ENCODE data around the gene DUS3L. TPM values are rescaled to one million over a fixed set of nuclear protein-coding genes. Genes with fewer than 3 reads are reported as not detected.

DUS3L gene
- total and polyA plus RNA-seq, 2 experiments from 2014 or later, result 26.7 to 28.9 TPM

DNA sequence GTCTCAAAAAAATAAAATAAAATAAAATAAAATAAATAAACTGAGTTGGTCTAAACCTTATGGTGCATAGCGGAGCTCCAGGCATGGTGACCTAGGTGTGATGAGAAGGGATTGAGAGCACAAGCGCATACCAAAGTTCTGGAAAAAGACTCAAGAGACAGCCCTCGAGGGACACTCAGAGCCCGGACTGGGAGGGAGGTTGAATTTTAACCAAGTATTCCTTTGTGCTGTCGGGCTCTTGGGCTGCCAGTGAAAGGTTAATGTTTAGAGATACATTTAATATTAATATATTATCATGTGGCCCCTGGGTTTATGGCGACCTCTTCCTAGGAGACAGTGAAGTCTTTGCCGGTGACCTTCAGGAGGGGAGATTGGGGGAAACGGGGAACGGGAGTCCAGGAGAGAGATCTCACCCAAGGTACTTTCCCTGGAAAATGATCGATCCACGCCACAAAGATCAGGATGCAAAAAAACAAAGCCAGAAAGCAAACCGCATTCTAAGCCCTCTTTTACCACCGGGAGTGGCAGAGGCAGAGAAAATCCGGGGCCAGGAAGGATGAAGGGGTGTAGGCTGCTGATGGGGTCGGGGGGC is 46.9 kb upstream of the DUS3L start:
- Histone ChIP-seq H3K79me2 (no peaks in the 10 kb centered on the region), H3K4me3 (no peak overlapping the region), H3K27ac (no peak overlapping the region), H3K36me3 (replicated peaks; ENCODE audit: insufficient read depth, low read depth) (no peaks in the 10 kb centered on the region), H3K27me3 (no peaks in the 10 kb centered on the region), H3K9me3 (ENCODE audit: low read depth) (no peaks in the 10 kb centered on the region), H2AFZ (no peak overlapping the region), H3K4me1 (ENCODE audit: insufficient read depth) (no peaks in the 10 kb centered on the region), H3K4me2 (no peak overlapping the region), H3K9me2 (replicated peaks; ENCODE audit: insufficient read depth) (no peaks in the 10 kb centered on the region), H4K20me1 (ENCODE audit: insufficient read depth, poor library complexity, severe bottlenecking) (no peaks in the 10 kb centered on the region)
- DNase-seq (ENCODE audit: low spot score), result no peak
- 66% methylated on average over 15 of the region's 15 CpGs for WGBS (ENCODE audit: low lambda C conversion rate, missing lambda C conversion rate)
- TF ChIP-seq EZH2 (IDR thresholded peaks at IDR 0.05; ENCODE audit: borderline replicate concordance) (no peak), EZH2phosphoT487 (IDR thresholded peaks at IDR 0.05; ENCODE audit: low read depth, severe bottlenecking, unreplicated experiment) (no peak)
- TF ChIP-seq, protein P1, sequence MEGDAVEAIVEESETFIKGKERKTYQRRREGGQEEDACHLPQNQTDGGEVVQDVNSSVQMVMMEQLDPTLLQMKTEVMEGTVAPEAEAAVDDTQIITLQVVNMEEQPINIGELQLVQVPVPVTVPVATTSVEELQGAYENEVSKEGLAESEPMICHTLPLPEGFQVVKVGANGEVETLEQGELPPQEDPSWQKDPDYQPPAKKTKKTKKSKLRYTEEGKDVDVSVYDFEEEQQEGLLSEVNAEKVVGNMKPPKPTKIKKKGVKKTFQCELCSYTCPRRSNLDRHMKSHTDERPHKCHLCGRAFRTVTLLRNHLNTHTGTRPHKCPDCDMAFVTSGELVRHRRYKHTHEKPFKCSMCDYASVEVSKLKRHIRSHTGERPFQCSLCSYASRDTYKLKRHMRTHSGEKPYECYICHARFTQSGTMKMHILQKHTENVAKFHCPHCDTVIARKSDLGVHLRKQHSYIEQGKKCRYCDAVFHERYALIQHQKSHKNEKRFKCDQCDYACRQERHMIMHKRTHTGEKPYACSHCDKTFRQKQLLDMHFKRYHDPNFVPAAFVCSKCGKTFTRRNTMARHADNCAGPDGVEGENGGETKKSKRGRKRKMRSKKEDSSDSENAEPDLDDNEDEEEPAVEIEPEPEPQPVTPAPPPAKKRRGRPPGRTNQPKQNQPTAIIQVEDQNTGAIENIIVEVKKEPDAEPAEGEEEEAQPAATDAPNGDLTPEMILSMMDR (IDR thresholded peaks at IDR 0.05; ENCODE audit: poor library complexity), result no peak

DNA sequence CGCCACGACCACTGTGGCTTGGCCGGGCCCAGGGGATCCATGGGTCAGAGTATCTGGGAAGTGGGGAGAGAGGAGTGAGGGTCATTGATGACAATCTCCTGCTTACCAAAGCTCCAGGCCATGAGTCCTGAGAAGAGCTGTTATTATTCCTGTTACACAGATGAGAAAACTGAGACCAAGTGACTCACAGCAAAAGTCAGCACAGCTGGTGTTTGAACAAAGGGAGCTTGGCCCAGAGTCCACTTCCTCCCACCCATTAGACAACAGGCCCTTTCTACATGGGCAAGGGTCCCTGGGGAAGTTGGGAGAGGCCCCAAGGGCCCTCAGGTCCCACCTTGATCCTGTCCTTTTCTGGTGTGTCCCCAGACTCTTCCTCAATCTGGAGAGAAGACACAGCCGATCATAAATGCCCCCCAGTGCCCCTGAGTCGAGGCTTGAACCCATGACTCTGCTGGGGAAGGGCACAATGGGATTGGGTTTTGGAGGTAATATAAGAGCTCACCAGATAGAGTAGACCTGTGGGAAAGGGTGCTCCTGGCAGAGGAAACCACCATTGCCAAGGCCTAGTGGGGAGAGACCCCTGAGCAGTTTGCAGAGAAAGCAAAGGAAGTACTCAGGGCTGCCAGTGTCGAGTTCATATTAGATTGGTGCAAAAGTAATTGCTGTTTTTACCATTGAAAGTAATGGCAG is 41.7 kb upstream of the DUS3L start:
- H3K9me2 ChIP-seq (replicated peaks; ENCODE audit: insufficient read depth), result no peaks in the 10 kb centered on the region
- peaks cover 16% of the 10 kb centered on the region for H3K4me1 ChIP-seq (ENCODE audit: insufficient read depth)
- WGBS (ENCODE audit: low lambda C conversion rate, missing lambda C conversion rate), result 95% methylated on average over 6 of the region's 6 CpGs
- H3K36me3 ChIP-seq (replicated peaks; ENCODE audit: insufficient read depth, low read depth), result no peaks in the 10 kb centered on the region
- no peak for DNase-seq (ENCODE audit: low spot score)
- H2AFZ ChIP-seq, result no peak overlapping the region
- H3K27ac ChIP-seq, result no peak overlapping the region
- TF ChIP-seq, protein P1 (IDR thresholded peaks at IDR 0.05; ENCODE audit: poor library complexity), result no peak
- TF ChIP-seq EZH2phosphoT487 (IDR thresholded peaks at IDR 0.05; ENCODE audit: low read depth, severe bottlenecking, unreplicated experiment), result no peak
- TF ChIP-seq EZH2 (IDR thresholded peaks at IDR 0.05; ENCODE audit: borderline replicate concordance), result no peak
- H3K4me2 ChIP-seq, result no peak overlapping the region
- no peaks in the 10 kb centered on the region for H3K9me3 ChIP-seq (ENCODE audit: low read depth)
- H3K27me3 ChIP-seq, result no peaks in the 10 kb centered on the region
- H3K79me2 ChIP-seq, result no peaks in the 10 kb centered on the region
- H3K4me3 ChIP-seq, result no peak overlapping the region
- H4K20me1 ChIP-seq (ENCODE audit: insufficient read depth, poor library complexity, severe bottlenecking), result no peaks in the 10 kb centered on the region

DNA sequence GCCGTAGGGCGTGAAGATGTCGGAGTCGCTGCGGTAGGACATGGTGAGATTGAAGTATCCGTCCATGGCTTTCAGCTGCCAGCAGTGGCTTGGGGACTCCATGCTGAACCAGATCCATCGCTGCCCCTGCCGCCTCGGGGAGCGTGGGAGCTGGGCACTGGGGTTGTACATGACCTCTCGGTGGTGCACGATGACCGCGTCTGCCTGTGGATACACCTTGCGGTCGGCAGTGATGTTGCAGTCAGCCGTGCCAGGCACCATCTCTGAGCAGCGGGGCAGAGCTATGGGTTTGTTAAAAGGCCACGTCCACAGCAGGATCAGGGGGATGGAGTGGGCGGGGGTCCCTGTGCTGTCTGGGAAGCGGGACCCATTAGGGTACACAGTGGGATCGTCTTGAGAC is 41.1 kb upstream of the DUS3L start:
- Histone ChIP-seq H4K20me1 (ENCODE audit: insufficient read depth, poor library complexity, severe bottlenecking) (no peaks in the 10 kb centered on the region), H3K4me1 (ENCODE audit: insufficient read depth) (peaks cover 18% of the 10 kb centered on the region), H3K27me3 (no peaks in the 10 kb centered on the region), H2AFZ (no peak overlapping the region), H3K36me3 (replicated peaks; ENCODE audit: insufficient read depth, low read depth) (no peaks in the 10 kb centered on the region), H3K9me3 (ENCODE audit: low read depth) (no peaks in the 10 kb centered on the region), H3K4me2 (no peak overlapping the region), H3K27ac (no peak overlapping the region), H3K9me2 (replicated peaks; ENCODE audit: insufficient read depth) (no peaks in the 10 kb centered on the region), H3K4me3 (no peak overlapping the region), H3K79me2 (no peaks in the 10 kb centered on the region)
- 93% methylated on average over 22 of the region's 22 CpGs for WGBS (ENCODE audit: low lambda C conversion rate, missing lambda C conversion rate)
- TF ChIP-seq, protein P1 (IDR thresholded peaks at IDR 0.05; ENCODE audit: poor library complexity), result no peak
- TF ChIP-seq EZH2phosphoT487 (IDR thresholded peaks at IDR 0.05; ENCODE audit: low read depth, severe bottlenecking, unreplicated experiment) (no peak), EZH2 (IDR thresholded peaks at IDR 0.05; ENCODE audit: borderline replicate concordance) (no peak)
- no peak for DNase-seq (ENCODE audit: low spot score)
